Left colon (tissue), 2 donors: Measurements from ENCODE around the gene CLRN3. TPM values are rescaled to one million over a fixed set of nuclear protein-coding genes. Genes with fewer than 3 reads are reported as not detected.

ENCODE experiments used
- ATAC-seq: fragments of 200-7000 bp; cut with Tn5 transposase; one replicate; pipeline ENCODE4 v1.9.1; 2020; ENCODE audit warnings: mild to moderate bottlenecking, moderate library complexity
- DNase-seq, 2 donors: peaks; one replicate each; pipeline ENCODE4 v3.0.0-alpha.2; 2020
- intact Hi-C, 2 donors: fragments of 100-400 bp; cut with DNase I in 1 of 2; cut with micrococcal nuclease in 1 of 2; formaldehyde crosslinking; loops; one replicate each; pipeline versions ENCODE4 v1.11.2 to v1.14.0; 2022; cut with DNase I, micrococcal nuclease
- total RNA-seq, 2 donors: library from RNA; stranded (reverse); fragmentation: NEBNext Ultra II Directional; extraction: Animal tissue kit (Norgen Biotek cat#: 25700); gene quantifications; one replicate each; pipeline ENCODE4 v1.2.1, GENCODE V29; 2021
- donor health status: DM: no; HTN: no; CAD: no.
- donor health status: DM: yes; HTN: yes; CAD: no.

CLRN3 gene
- total RNA-seq, 2 donors from 2014 or later = 148 to 155 TPM

DNA sequence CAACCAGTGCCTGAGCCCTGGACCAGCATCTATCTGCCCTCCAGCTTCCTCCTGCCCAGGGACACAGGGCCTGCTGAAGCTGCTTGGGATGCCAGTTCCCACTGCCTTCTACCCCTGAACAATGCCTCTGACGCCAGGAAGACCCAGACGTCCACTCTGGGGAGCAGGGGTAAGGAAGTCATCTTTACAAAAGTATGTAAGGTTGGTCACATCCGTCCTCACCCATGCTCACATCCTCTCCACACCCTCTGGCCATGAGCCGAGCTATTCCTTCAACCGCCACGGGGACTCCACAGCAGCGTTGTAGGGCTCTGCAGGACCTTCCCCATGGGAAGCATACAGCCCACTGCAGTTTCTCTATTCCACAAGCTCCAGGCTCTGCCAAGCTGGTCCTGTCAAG lies 58.5 kb downstream of the CLRN3 start:
- no peak for DNase-seq
- intact Hi-C loops = no loop called here
- peak; percentile 44 for ATAC-seq

DNA sequence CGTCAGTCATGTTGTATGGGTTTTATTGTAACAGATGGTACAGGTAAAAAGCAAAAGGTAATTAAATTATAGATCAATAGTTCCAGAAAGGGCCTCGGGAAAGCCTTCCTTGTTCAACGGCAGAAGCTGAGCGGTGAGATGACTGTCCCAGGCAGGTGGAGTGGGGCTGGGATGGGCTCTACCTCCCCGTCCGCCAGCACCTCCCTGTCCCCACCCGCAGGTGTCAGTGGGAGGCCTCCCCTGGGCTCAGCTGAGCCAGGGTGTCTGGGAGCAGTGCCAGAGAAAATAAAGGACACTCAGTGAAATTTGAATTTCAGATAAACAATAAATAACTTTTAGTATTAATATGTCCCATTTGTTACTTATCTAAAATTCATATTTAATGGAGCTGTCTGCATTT lies 58.9 kb downstream of the CLRN3 start:
- intact Hi-C loops = no loop called here
- ATAC-seq = peak; percentile 86
- DNase-seq = peak; percentile 18 to 54

DNA sequence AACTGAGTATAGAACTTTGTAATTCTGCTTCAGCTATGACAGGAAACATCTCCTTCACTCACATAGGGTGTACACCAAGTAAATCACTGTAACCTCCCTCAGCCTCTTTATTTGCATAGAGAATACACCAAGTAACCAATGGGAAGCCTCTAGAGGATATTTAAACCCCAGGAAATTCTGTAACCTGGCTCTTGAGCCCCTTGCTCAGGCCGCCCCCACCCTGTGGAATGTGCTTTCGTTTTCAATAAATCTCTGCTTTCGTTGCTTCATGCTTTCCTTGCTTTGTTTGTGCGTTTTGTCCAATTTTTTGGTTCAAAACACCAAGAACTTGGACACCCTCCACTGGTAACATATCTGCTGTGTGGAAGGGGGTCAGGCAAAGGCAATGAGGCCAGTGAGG lies 60.2 kb downstream of the CLRN3 start:
- intact Hi-C loops = no loop called here
- ATAC-seq = no peak
- DNase-seq = no peak

DNA sequence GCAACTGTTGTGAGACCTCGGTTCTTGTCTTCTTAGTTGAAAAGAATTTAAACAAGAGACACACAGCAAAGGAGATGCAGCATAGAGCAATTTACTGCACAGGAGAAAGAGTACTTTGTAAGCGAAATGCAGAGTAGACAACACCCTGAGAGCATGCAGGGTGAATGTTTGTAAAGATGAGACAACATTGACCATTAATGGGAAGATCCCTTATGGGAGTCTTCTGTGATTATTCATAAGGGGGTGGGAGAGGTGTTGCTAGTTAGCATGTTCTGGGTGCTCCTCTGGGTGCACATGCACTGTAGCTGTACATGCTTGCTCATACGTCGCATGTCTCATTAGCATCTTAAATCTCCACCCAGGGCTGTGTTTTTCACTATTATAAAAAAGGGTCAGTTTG lies 62.3 kb downstream of the CLRN3 start:
- ATAC-seq = no peak
- DNase-seq = no peak
- intact Hi-C loops = no loop called here

Other genes with a start within 250 kb of the CLRN3 start
- not detected for gene FOXI2, start 155.8 kb downstream of the CLRN3 start, total RNA-seq
- 10 to 100 TPM; 26.9 to 36.1 TPM for gene PTPRE, start 14.2 kb upstream of the CLRN3 start, total RNA-seq
- gene MKI67, start 233.5 kb upstream of the CLRN3 start, total RNA-seq = 10 to 100 TPM; 10.8 to 39.5 TPM